Measurements from ENCODE around the gene ENO1.

- TF ChIP-seq POLR2A (IDR thresholded peaks at IDR 0.05) = no peak
- TF ChIP-seq CTCF (IDR thresholded peaks at IDR 0.05) = no peak
- TF ChIP-seq EP300 (IDR thresholded peaks at IDR 0.05) = no peak
Observed at GRCh38 chr1:8891401-8891800, 12.9 kb upstream of the ENO1 start.

All from stomach (tissue), 4 donors.